Panc1 (cell line): ENCODE results near the gene DOCK1. TPM values are rescaled to one million over a fixed set of nuclear protein-coding genes. Genes with fewer than 3 reads are reported as not detected.

Experiments used
- ATAC-seq: fragments of 200-7000 bp; cut with Tn5 transposase; 2 replicates; pipeline ENCODE4 v1.9.1; 2020; ENCODE audit warnings: mild to moderate bottlenecking, moderate library complexity
- BruUV-seq: library from RNA; stranded (reverse); fragments of 400-500 nt; replicated peaks from 2 replicates; lab custom pipeline; 2021; lab: Mats Ljungman, UMichigan
- CTCF ChIA-PET: fragments of 300-600 bp; sonication (Branson Sonifier 250); formaldehyde crosslinking; loops from one replicate; lab custom pipeline; 2022; ENCODE audit warnings: antibody characterized with exemption; lab: Charles Lee
- POLR2A ChIA-PET: fragments of 300-600 bp; sonication (Branson Sonifier 250); formaldehyde crosslinking; loops from one replicate; lab custom pipeline; 2022; ENCODE audit warnings: antibody characterized with exemption; lab: Charles Lee
- DNase-seq: peaks from one replicate; pipeline ENCODE4 v3.0.0-alpha.2; 2010; ENCODE audit warnings: low read depth, low spot score
- H3K27ac ChIP-seq: 2 replicates; pipeline ENCODE4 v1.5.1; 2011; ENCODE audit warnings: mild to moderate bottlenecking, low read length, inconsistent platforms
- H3K27me3 ChIP-seq: fragments of 200-500 bp; sonication (Bioruptor generic); 2 replicates; pipeline ENCODE4 v1.6.0; 2014; ENCODE audit warnings: low read length, inconsistent platforms; ENCODE audit not compliant: control insufficient read depth, insufficient read depth
- H3K36me3 ChIP-seq: fragments of 200-500 bp; sonication (Bioruptor generic); 2 replicates; pipeline ENCODE4 v1.5.1; 2014; ENCODE audit warnings: inconsistent platforms, mild to moderate bottlenecking, low read length, moderate library complexity; ENCODE audit not compliant: control insufficient read depth, insufficient read depth
- H3K4me1 ChIP-seq: 2 replicates; pipeline ENCODE4 v1.5.1; 2011; ENCODE audit warnings: inconsistent platforms, mild to moderate bottlenecking, low read length, moderate library complexity; ENCODE audit not compliant: control insufficient read depth, insufficient read depth
- H3K4me3 ChIP-seq, 2 experiments: 2 replicates each; pipeline ENCODE4 v1.5.1; 2011 to 2012; ENCODE audit warnings: low read depth in 2 of 2, low read length in 2 of 2, mild to moderate bottlenecking in 2 of 2, inconsistent platforms in 1 of 2, moderate library complexity in 1 of 2
- H3K9me3 ChIP-seq: fragments of 200-500 bp; sonication (Bioruptor generic); 2 replicates; pipeline ENCODE4 v1.5.1; 2014; ENCODE audit warnings: low read depth, mild to moderate bottlenecking, inconsistent platforms, low read length, moderate library complexity; ENCODE audit not compliant: control insufficient read depth, insufficient read depth
- POLR2AphosphoS5 ChIP-seq: IDR thresholded peaks from 2 replicates; pipeline ENCODE4 v1.6.1; 2012; ENCODE audit warnings: mild to moderate bottlenecking, low read depth, low read length, moderate library complexity
- SIN3A ChIP-seq: IDR thresholded peaks from 2 replicates; pipeline ENCODE4 v1.6.1; 2012; ENCODE audit warnings: low read depth, mild to moderate bottlenecking, low read length, moderate library complexity, borderline replicate concordance; ENCODE audit not compliant: insufficient read depth
- TCF7L2 ChIP-seq: IDR thresholded peaks from 2 replicates; pipeline ENCODE4 v1.6.1; 2011; ENCODE audit warnings: mild to moderate bottlenecking, low read depth, low read length, inconsistent platforms
- in situ Hi-C: cut with HindIII; loops from 2 replicates; pipeline ENCODE4 v1.10.0; 2016; ENCODE audit warnings: low sequenced_read_pairs, low pct_unique_long_range_greater_than_20kb
- intact Hi-C: fragments of 100-400 bp; cut with micrococcal nuclease; formaldehyde crosslinking; loops from one replicate; pipeline ENCODE4 v1.10.0; 2022; ENCODE audit not compliant: unreplicated experiment
- total RNA-seq: library from RNA; stranded (reverse); gene quantifications from one replicate; pipeline ENCODE4 v1.2.1, GENCODE V29; 2021; ENCODE audit not compliant: unreplicated experiment
- TF ChIP-seq, protein P1 (sequence below): fragments of 450-650 bp; IDR thresholded peaks from 2 replicates; pipeline ENCODE4 v1.5.1; 2017; ENCODE audit warnings: mild to moderate bottlenecking
- TF ChIP-seq, protein P2 (sequence below), 2 experiments: IDR thresholded peaks; 2 replicates each; pipeline ENCODE4 v1.6.1; 2011 to 2012; ENCODE audit warnings: low read depth in 2 of 2, control low read depth in 1 of 2, low read length in 1 of 2, mild to moderate bottlenecking in 1 of 2, moderate library complexity in 1 of 2; ENCODE audit not compliant: insufficient read depth in 1 of 2

The DOCK1 gene
- total RNA-seq, 1 experiment from 2014 or later = 67.6 TPM

DNA sequence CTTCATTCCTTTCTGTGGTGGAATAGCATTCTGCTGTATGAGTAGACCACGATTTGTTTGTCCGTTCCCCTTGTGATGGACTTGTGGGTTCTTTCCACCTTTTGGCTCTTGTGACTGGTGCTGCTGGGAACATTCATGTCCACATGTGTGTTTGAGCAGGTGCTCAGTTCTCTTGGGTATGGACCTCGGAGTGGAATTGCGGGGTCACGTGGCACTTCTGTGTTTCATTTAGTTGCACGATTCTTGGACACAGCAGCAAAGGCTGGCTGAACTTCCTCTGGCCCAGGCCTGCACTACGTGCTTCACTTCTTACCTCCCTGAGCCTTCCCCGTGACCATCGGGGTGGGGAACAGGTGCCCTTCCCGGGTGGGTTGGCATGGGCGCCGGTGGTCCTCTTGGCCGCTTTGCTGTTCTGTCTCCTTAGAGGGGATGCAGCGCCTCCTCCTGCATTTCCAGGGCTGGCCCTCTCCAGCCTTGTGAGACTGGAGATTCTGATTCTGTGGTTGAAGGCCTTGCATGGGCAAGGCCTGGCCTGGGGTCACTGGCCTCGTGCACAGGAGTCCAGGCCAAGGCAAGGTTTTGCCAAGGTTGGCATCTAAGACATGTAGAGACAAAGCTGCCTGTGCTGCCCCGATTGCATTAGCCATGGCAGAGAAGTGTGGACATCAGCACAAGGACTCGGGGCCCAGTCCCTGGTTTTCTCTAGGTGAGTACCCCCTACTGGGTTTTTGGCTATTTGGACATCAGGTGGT, 25.1 kb downstream of the DOCK1 start:
- ChIA-PET POLR2A (no interaction called here), CTCF (no interaction called here)
- in situ Hi-C loops = no loop called here
- DNase-seq = no peak
- no peak overlapping the region for H3K4me3 ChIP-seq
- H3K4me1 ChIP-seq = peaks cover 4% of the 10 kb centered on the region
- H3K9me3 ChIP-seq = no peaks in the 10 kb centered on the region
- TF ChIP-seq, protein P1, sequence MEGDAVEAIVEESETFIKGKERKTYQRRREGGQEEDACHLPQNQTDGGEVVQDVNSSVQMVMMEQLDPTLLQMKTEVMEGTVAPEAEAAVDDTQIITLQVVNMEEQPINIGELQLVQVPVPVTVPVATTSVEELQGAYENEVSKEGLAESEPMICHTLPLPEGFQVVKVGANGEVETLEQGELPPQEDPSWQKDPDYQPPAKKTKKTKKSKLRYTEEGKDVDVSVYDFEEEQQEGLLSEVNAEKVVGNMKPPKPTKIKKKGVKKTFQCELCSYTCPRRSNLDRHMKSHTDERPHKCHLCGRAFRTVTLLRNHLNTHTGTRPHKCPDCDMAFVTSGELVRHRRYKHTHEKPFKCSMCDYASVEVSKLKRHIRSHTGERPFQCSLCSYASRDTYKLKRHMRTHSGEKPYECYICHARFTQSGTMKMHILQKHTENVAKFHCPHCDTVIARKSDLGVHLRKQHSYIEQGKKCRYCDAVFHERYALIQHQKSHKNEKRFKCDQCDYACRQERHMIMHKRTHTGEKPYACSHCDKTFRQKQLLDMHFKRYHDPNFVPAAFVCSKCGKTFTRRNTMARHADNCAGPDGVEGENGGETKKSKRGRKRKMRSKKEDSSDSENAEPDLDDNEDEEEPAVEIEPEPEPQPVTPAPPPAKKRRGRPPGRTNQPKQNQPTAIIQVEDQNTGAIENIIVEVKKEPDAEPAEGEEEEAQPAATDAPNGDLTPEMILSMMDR = no peak
- TF ChIP-seq POLR2AphosphoS5 = no peak
- TF ChIP-seq, protein P2, sequence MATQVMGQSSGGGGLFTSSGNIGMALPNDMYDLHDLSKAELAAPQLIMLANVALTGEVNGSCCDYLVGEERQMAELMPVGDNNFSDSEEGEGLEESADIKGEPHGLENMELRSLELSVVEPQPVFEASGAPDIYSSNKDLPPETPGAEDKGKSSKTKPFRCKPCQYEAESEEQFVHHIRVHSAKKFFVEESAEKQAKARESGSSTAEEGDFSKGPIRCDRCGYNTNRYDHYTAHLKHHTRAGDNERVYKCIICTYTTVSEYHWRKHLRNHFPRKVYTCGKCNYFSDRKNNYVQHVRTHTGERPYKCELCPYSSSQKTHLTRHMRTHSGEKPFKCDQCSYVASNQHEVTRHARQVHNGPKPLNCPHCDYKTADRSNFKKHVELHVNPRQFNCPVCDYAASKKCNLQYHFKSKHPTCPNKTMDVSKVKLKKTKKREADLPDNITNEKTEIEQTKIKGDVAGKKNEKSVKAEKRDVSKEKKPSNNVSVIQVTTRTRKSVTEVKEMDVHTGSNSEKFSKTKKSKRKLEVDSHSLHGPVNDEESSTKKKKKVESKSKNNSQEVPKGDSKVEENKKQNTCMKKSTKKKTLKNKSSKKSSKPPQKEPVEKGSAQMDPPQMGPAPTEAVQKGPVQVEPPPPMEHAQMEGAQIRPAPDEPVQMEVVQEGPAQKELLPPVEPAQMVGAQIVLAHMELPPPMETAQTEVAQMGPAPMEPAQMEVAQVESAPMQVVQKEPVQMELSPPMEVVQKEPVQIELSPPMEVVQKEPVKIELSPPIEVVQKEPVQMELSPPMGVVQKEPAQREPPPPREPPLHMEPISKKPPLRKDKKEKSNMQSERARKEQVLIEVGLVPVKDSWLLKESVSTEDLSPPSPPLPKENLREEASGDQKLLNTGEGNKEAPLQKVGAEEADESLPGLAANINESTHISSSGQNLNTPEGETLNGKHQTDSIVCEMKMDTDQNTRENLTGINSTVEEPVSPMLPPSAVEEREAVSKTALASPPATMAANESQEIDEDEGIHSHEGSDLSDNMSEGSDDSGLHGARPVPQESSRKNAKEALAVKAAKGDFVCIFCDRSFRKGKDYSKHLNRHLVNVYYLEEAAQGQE (IDR thresholded peaks at IDR 0.05; ENCODE audit: insufficient read depth in 1 of 2, low read depth in 2 of 2, low read length in 1 of 2) = no peak
- no peak for TF ChIP-seq TCF7L2
- no peak for TF ChIP-seq SIN3A
- no peak overlapping the region for H3K27ac ChIP-seq
- intact Hi-C loops = no loop called here
- no peak for ATAC-seq
- no TSS peak for BruUV-seq
- H3K27me3 ChIP-seq = no peaks in the 10 kb centered on the region
- no peaks in the 10 kb centered on the region for H3K36me3 ChIP-seq

GRCh38 chr10:126930883-126931503, 25.8 kb downstream of the DOCK1 start:
- Histone ChIP-seq H3K4me1 (peaks cover 4% of the 10 kb centered on the region), H3K36me3 (no peaks in the 10 kb centered on the region), H3K4me3 (no peak overlapping the region), H3K27ac (no peak overlapping the region), H3K9me3 (no peaks in the 10 kb centered on the region), H3K27me3 (no peaks in the 10 kb centered on the region)
- ChIA-PET CTCF (no interaction called here), POLR2A (no interaction called here)
- DNase-seq = no peak
- in situ Hi-C loops (no loop called here), intact Hi-C loops (no loop called here)
- no peak for ATAC-seq
- TF ChIP-seq, protein P1 = no peak
- no peak for TF ChIP-seq POLR2AphosphoS5
- TF ChIP-seq, protein P2 (IDR thresholded peaks at IDR 0.05; ENCODE audit: insufficient read depth in 1 of 2, low read depth in 2 of 2, low read length in 1 of 2) = no peak
- TF ChIP-seq SIN3A = no peak
- TF ChIP-seq TCF7L2 = no peak
- no TSS peak for BruUV-seq
